Colonic mucosa (tissue), 4 donors: ENCODE data around the gene CLEC2A. TPM values are rescaled to one million over a fixed set of nuclear protein-coding genes. Genes with fewer than 3 reads are reported as not detected.

Source experiments
- DNase-seq: peaks from one replicate; pipeline ENCODE4 v3.0.0-alpha.2; 2020
- H3K27ac ChIP-seq: fragments of 200-600 bp; one replicate; pipeline ENCODE4 v1.8.0; 2021
- H3K27me3 ChIP-seq: fragments of 200-600 bp; one replicate; pipeline ENCODE4 v1.8.0; 2021
- H3K36me3 ChIP-seq: fragments of 200-600 bp; one replicate; pipeline ENCODE4 v1.8.0; 2021
- H3K4me1 ChIP-seq: fragments of 200-600 bp; one replicate; pipeline ENCODE4 v1.8.0; 2021; ENCODE audit warnings: mild to moderate bottlenecking
- H3K4me3 ChIP-seq: fragments of 200-600 bp; one replicate; pipeline ENCODE4 v1.8.0; 2021
- H3K9ac ChIP-seq, 2 donors: one replicate each; pipeline ENCODE4 v1.7.0; 2013; ENCODE audit warnings: control low read depth in 2 of 2, low read depth in 2 of 2, low read length in 2 of 2
- H3K9me3 ChIP-seq: fragments of 200-600 bp; one replicate; pipeline ENCODE4 v1.8.0; 2021
- CTCF ChIP-seq: fragments of 200-600 bp; IDR thresholded peaks from one replicate; pipeline ENCODE4 v1.8.0; 2022; ENCODE audit warnings: antibody characterized with exemption, mild to moderate bottlenecking
- intact Hi-C: fragments of 100-400 bp; cut with DNase I; formaldehyde crosslinking; loops from one replicate; pipeline ENCODE4 v1.14.1; 2022
- total RNA-seq, 2 donors: library from RNA; stranded (reverse); fragmentation: NEBNext Ultra II Directional in 1 of 2; extraction: Animal tissue kit (Norgen Biotek cat#: 25700) in 1 of 2; gene quantifications; one replicate each; pipeline ENCODE4 v1.2.1, GENCODE V29; 2021
- donor health status: healthy.
- donor health status: DM: no; HTN: no; CAD: no.
- donor health status: DM: no; HTN: no; CAD: no.

Gene CLEC2A
- total RNA-seq, 2 donors from 2014 or later = not detected

- H3K27ac ChIP-seq = no peak overlapping the region
- H3K9ac ChIP-seq = no peak overlapping the region
- no peak for DNase-seq
- H3K4me1 ChIP-seq = no peaks in the 10 kb centered on the region
- H3K27me3 ChIP-seq = no peaks in the 10 kb centered on the region
- intact Hi-C loops = no loop called here
- H3K9me3 ChIP-seq = no peaks in the 10 kb centered on the region
- H3K36me3 ChIP-seq = no peaks in the 10 kb centered on the region
- TF ChIP-seq CTCF = no peak
- H3K4me3 ChIP-seq = no peak overlapping the region
These were observed 19.0 kb upstream of the CLEC2A start for GRCh38 chr12:9951026-9951675.

GRCh38 chr12:9948606-9949296 lies 16.6 kb upstream of the CLEC2A start:
- H3K4me1 ChIP-seq = no peaks in the 10 kb centered on the region
- intact Hi-C loops = no loop called here
- H3K4me3 ChIP-seq = no peak overlapping the region
- H3K36me3 ChIP-seq = no peaks in the 10 kb centered on the region
- H3K9me3 ChIP-seq = no peaks in the 10 kb centered on the region
- no peaks in the 10 kb centered on the region for H3K27me3 ChIP-seq
- no peak for DNase-seq
- no peak overlapping the region for H3K9ac ChIP-seq
- no peak overlapping the region for H3K27ac ChIP-seq
- TF ChIP-seq CTCF = no peak

- no peak overlapping the region for H3K4me3 ChIP-seq
These were observed 15.5 kb upstream of the CLEC2A start for GRCh38 chr12:9947674-9948073.

GRCh38 chr12:9944391-9944790 lies 12.2 kb upstream of the CLEC2A start:
- no peaks in the 10 kb centered on the region for H3K36me3 ChIP-seq
- TF ChIP-seq CTCF = no peak
- intact Hi-C loops = no loop called here
- H3K27me3 ChIP-seq = no peaks in the 10 kb centered on the region
- no peak for DNase-seq
- H3K4me1 ChIP-seq = no peaks in the 10 kb centered on the region
- H3K9me3 ChIP-seq = no peaks in the 10 kb centered on the region
- no peak overlapping the region for H3K27ac ChIP-seq
- H3K4me3 ChIP-seq = no peak overlapping the region
- H3K9ac ChIP-seq = no peak overlapping the region

More at GRCh38 chr12:9947674-9948073, 15.5 kb upstream of the CLEC2A start:
- H3K9ac ChIP-seq = no peak overlapping the region
- no peaks in the 10 kb centered on the region for H3K4me1 ChIP-seq
- intact Hi-C loops = no loop called here
- no peak for TF ChIP-seq CTCF
- DNase-seq = no peak
- H3K27me3 ChIP-seq = no peaks in the 10 kb centered on the region
- H3K27ac ChIP-seq = no peak overlapping the region
- no peaks in the 10 kb centered on the region for H3K9me3 ChIP-seq
- no peaks in the 10 kb centered on the region for H3K36me3 ChIP-seq

- Histone ChIP-seq H3K9me3 (no peaks in the 10 kb centered on the region), H3K9ac (no peak overlapping the region), H3K36me3 (no peaks in the 10 kb centered on the region), H3K27me3 (no peaks in the 10 kb centered on the region), H3K4me1 (no peaks in the 10 kb centered on the region), H3K27ac (no peak overlapping the region), H3K4me3 (no peak overlapping the region)
- no peak for DNase-seq
- intact Hi-C loops = no loop called here
- TF ChIP-seq CTCF = no peak
These were observed 11.1 kb upstream of the CLEC2A start for GRCh38 chr12:9943240-9943639.
